Adrenal gland (tissue), 12 donors: ENCODE data around the gene RTL10. TPM values are rescaled to one million over a fixed set of nuclear protein-coding genes. Genes with fewer than 3 reads are reported as not detected.

Experiments used
- DNase-seq, 7 donors: peaks; one replicate each; pipeline ENCODE4 v3.0.0-alpha.2; 2019 to 2020
- H3K27ac ChIP-seq, 5 donors: fragments of 200-600 bp; sonication (generic) in 4 of 5; 1 replicate in 3 of 5; 2 replicates in 2 of 5; pipeline versions ENCODE4 v1.5.1 to v1.8.0; 2016 to 2020; ENCODE audit warnings: mild to moderate bottlenecking in 1 of 5
- H3K27me3 ChIP-seq: fragments of 200-600 bp; 2 replicates; pipeline ENCODE4 v1.8.0; 2021
- H3K36me3 ChIP-seq, 2 donors: fragments of 200-600 bp; replicated peaks in 1 of 2; 1 replicate in 1 of 2; 2 replicates in 1 of 2; pipeline versions ENCODE4 v1.5.1 to v1.8.0; 2018 to 2022
- H3K4me1 ChIP-seq, 2 donors: fragments of 200-600 bp; replicated peaks in 1 of 2; 1 replicate in 1 of 2; 2 replicates in 1 of 2; pipeline versions ENCODE4 v1.5.1 to v1.8.0; 2018 to 2021
- H3K4me3 ChIP-seq, 4 donors: fragments of 200-600 bp; sonication (generic) in 3 of 4; one replicate each; pipeline ENCODE4 v1.5.1; 2016 to 2018
- H3K9me3 ChIP-seq, 3 donors: fragments of 200-600 bp; sonication (generic) in 1 of 3; replicated peaks in 1 of 3; 1 replicate in 2 of 3; 2 replicates in 1 of 3; pipeline versions ENCODE4 v1.5.1 to v1.8.0; 2016 to 2021
- POLR2A ChIP-seq, 2 donors: fragments of 450-650 bp; IDR thresholded peaks; one replicate each; pipeline ENCODE4 v1.6.1; 2017; ENCODE audit warnings: antibody characterized with exemption in 2 of 2, mild to moderate bottlenecking in 2 of 2, moderate library complexity in 1 of 2
- WGBS, 4 donors: extraction: QIAGEN DNeasy Blood & Tissue Kit in 2 of 4; methylation state at CpG; one replicate each; pipeline versions ENCODE4 v1.1.5 to v1.1.7; 2013 to 2017; 5-methylcytosine and 5-hydroxymethylcytosine counted together
- intact Hi-C, 2 donors: fragments of 100-400 bp; cut with DNase I; formaldehyde crosslinking; loops; one replicate each; pipeline versions ENCODE4 v1.14.1 to v1.15.0; 2022 to 2023
- polyA plus RNA-seq, 3 donors: library from polyadenylated mRNA; stranded (reverse); fragments of 200-250 nt in 2 of 3; fragments of 350-450 nt in 1 of 3; fragmentation: Illumina TruSeq in 1 of 3; extraction: RNeasy Lipid Tissue Mini Kit (QIAGEN cat#74804) in 1 of 3; gene quantifications; one replicate each; pipeline ENCODE4 v1.2.3, GENCODE V29; 2013 to 2014
- total RNA-seq, 9 donors: library from RNA; depleted of rRNA in 4 of 9; stranded (reverse); fragments of >200 nt in 4 of 9; fragments of 120-200 nt in 1 of 9; fragmentation: NEBNext Ultra II Directional in 1 of 9; extraction: Animal tissue kit (Norgen Biotek cat#: 25700) in 1 of 9; gene quantifications; one replicate each; pipeline versions ENCODE4 v1.1.0 to v1.2.4, GENCODE V29; 2013 to 2023
- TF ChIP-seq, protein P1 (sequence below), 6 experiments: fragments of 450-650 bp in 4 of 6; fragments of 200-600 bp in 2 of 6; sonication (generic) in 1 of 6; IDR thresholded peaks; 1 replicate in 5 of 6; 2 replicates in 1 of 6; pipeline versions ENCODE4 v1.5.1 to v1.8.0; 2016 to 2021; ENCODE audit warnings: antibody characterized with exemption in 6 of 6, mild to moderate bottlenecking in 2 of 6, moderate library complexity in 1 of 6
- donor health status: healthy with polysubstance abuse.
- donor health status: Bipolar disorder and iron deficiency.
- donor health status: DM: yes; HTN: yes; CAD: no.
- donor health status: DM: no; HTN: no; CAD: no.
- donor health status: DM: no; HTN: no; CAD: no.
- donor health status: DM: yes; HTN: yes; CAD: no.

The RTL10 gene
- total and polyA plus RNA-seq, 12 donors, result 5.5 to 17.5 (median 11.7) TPM

DNA sequence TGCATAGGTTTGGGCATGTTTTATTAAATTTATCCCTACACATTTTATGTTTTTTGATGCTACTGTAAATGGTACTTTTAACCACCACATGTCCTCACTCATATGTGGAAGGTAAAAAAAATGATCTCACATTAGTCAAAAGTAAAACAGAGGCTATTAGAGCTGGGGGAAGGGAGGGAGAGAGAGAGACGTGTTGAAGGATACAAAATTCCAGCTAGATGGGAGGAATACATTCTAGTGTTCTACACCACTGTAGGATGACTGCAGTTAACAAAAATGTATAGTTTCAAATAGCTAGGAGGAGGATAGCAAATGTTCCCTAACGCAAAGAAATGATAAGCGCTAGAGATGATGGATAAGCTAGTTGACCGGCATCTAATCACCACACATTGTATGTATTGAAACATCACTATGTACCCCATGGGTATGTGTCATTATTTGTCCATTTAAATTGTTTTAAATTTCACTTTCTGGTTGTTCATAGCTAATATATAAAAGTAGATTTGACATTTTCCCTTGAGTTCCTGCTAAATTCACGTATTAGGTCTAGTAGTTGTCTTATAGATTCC, 9.9 kb upstream of the RTL10 start:
- 93 to 96% (median 94%) methylated on average over 5 of the region's 5 CpGs for WGBS, 4 donors
- intact Hi-C loops, result no loop called here
- no peak overlapping the region for H3K27ac ChIP-seq
- DNase-seq, result no peak
- TF ChIP-seq POLR2A (IDR thresholded peaks at IDR 0.05), result no peak
- TF ChIP-seq, protein P1, sequence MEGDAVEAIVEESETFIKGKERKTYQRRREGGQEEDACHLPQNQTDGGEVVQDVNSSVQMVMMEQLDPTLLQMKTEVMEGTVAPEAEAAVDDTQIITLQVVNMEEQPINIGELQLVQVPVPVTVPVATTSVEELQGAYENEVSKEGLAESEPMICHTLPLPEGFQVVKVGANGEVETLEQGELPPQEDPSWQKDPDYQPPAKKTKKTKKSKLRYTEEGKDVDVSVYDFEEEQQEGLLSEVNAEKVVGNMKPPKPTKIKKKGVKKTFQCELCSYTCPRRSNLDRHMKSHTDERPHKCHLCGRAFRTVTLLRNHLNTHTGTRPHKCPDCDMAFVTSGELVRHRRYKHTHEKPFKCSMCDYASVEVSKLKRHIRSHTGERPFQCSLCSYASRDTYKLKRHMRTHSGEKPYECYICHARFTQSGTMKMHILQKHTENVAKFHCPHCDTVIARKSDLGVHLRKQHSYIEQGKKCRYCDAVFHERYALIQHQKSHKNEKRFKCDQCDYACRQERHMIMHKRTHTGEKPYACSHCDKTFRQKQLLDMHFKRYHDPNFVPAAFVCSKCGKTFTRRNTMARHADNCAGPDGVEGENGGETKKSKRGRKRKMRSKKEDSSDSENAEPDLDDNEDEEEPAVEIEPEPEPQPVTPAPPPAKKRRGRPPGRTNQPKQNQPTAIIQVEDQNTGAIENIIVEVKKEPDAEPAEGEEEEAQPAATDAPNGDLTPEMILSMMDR (IDR thresholded peaks at IDR 0.05), result no peak
- H3K9me3 ChIP-seq, result no peaks in the 10 kb centered on the region
- no peak overlapping the region for H3K4me3 ChIP-seq
- H3K27me3 ChIP-seq, result no peaks in the 10 kb centered on the region
- H3K4me1 ChIP-seq, result no peaks in the 10 kb centered on the region
- no peaks in the 10 kb centered on the region for H3K36me3 ChIP-seq

DNA sequence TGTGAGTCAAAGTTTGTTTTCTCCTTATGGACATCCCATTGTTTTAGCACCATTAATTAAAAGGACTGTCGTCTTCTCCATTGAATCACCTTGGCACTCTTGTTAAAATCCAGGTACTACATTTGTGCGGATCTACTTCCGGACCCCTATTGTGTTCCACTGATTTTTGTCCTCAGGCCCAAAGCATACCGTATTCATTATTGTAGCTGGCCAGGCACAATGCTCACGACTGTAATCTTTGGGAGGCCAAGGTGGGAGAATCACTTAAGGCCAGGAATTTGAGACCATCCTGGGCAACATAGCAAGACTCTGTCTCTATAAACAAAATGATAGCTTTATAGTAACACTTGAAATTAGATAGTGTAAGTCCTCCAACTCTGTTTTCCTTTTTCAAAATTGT, 8.9 kb upstream of the RTL10 start:
- H3K4me1 ChIP-seq, result no peaks in the 10 kb centered on the region
- no peak for DNase-seq
- WGBS, 4 donors, result 92 to 95% (median 93%) methylated on average over 5 of the region's 5 CpGs
- no peak overlapping the region for H3K27ac ChIP-seq
- intact Hi-C loops, result no loop called here
- no peak for TF ChIP-seq POLR2A (IDR thresholded peaks at IDR 0.05)
- TF ChIP-seq, protein P1 (IDR thresholded peaks at IDR 0.05), result no peak
- H3K4me3 ChIP-seq, result no peak overlapping the region
- H3K36me3 ChIP-seq, result no peaks in the 10 kb centered on the region
- H3K27me3 ChIP-seq, result no peaks in the 10 kb centered on the region
- no peaks in the 10 kb centered on the region for H3K9me3 ChIP-seq

DNA sequence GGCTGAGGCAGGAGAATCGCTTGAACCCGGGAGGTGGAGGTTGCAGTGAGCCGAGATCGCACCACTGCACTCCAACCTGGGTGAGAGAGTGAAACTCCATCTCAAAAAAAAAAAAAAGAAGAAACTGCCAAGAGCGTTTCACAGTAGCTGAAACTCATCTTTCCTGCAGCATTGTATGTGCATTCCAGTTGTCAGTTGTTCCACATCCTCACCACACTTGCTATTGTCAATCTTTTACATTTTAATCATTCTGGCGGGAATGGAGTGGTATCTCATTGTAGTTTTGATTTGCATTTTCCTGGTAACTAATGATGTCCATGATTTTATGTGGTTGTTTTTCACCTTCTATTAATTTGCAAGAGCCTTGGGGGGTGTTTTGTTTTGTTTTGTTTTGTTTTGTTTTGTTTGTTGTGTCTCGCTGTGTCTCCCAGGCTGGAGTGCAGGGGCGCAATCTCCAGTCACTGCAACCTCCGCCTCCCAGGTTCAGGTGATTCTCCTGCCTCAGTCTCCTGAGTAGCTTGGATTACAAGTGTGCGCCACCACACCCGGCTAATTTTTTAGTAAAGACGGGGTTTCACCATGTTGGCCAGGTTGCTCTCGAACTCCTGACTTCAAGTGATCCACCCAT, 8.1 kb upstream of the RTL10 start:
- H3K4me1 ChIP-seq, result no peaks in the 10 kb centered on the region
- intact Hi-C loops, result no loop called here
- TF ChIP-seq POLR2A (IDR thresholded peaks at IDR 0.05), result no peak
- TF ChIP-seq, protein P1 (IDR thresholded peaks at IDR 0.05), result no peak
- H3K36me3 ChIP-seq, result no peaks in the 10 kb centered on the region
- no peak overlapping the region for H3K4me3 ChIP-seq
- DNase-seq, result no peak
- no peak overlapping the region for H3K27ac ChIP-seq
- H3K27me3 ChIP-seq, result no peaks in the 10 kb centered on the region
- H3K9me3 ChIP-seq, result no peaks in the 10 kb centered on the region
- 94 to 97% (median 96%) methylated on average over 13 of the region's 13 CpGs for WGBS, 4 donors

DNA sequence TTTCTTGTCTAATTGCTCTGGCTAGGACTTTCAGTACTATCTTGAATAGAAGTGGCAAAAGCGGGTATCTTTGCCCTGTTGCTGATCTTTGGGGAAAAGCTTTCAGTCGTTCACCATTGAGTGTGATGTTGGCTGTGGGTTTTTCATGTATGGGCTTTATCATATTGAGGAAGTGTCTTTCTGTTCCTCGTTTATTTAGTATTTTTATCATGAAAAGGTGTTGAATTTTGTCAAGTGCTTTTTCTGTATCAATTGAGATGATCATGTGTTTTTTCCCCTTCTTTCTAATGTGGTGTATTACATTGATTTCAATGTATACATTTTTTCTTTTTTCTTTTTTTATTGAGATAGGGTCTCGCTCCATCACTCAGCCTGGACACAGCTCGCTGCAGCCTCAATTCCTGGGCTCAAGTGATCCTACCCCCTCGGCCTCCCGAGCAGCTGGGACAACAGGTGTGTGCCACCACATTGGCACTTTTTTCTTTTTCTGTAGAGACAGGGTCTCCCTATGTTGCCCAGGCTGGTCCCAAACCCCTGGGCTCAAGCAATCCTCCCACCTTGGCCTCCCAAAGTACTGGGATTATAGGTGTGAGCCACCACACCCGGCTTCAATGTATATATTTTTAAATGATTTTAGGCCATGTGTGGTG, 5.3 kb upstream of the RTL10 start:
- no peak overlapping the region for H3K27ac ChIP-seq
- TF ChIP-seq, protein P1 (IDR thresholded peaks at IDR 0.05), result no peak
- no peak for TF ChIP-seq POLR2A (IDR thresholded peaks at IDR 0.05)
- no peak for DNase-seq
- intact Hi-C loops, result no loop called here
- H3K9me3 ChIP-seq, result no peaks in the 10 kb centered on the region
- no peak overlapping the region for H3K4me3 ChIP-seq
- H3K4me1 ChIP-seq, result peaks cover 8% of the 10 kb centered on the region in 2 donors
- H3K36me3 ChIP-seq, result no peaks in the 10 kb centered on the region
- WGBS, 4 donors, result 93 to 96% (median 94%) methylated on average over 8 of the region's 8 CpGs
- H3K27me3 ChIP-seq, result no peaks in the 10 kb centered on the region
